Neutrophil (primary cell): Measurements from ENCODE around the gene TMEM114.

Experiments
- H3K27ac ChIP-seq: fragments of 200-600 bp; sonication (generic); 2 replicates; pipeline ENCODE4 v1.5.1; 2016; ENCODE audit warnings: mild to moderate bottlenecking, moderate library complexity
- H3K27me3 ChIP-seq: fragments of 200-600 bp; sonication (generic); 2 replicates; pipeline ENCODE4 v1.6.0; 2016; ENCODE audit warnings: mild to moderate bottlenecking
- H3K36me3 ChIP-seq: fragments of 200-600 bp; sonication (generic); 2 replicates; pipeline ENCODE4 v1.5.1; 2017
- H3K4me1 ChIP-seq, 2 experiments: fragments of 200-600 bp in 1 of 2; sonication (generic) in 1 of 2; 1 replicate in 1 of 2; 2 replicates in 1 of 2; pipeline versions ENCODE4 v1.5.1 to v1.6.1; 2013 to 2016; ENCODE audit warnings: low read depth in 1 of 2, low read length in 1 of 2, mild to moderate bottlenecking in 1 of 2, moderate library complexity in 1 of 2; ENCODE audit not compliant: control insufficient read depth in 1 of 2, insufficient read depth in 1 of 2
- H3K4me3 ChIP-seq, 2 experiments: fragments of 200-600 bp in 1 of 2; sonication (generic) in 1 of 2; 1 replicate in 1 of 2; 2 replicates in 1 of 2; pipeline ENCODE4 v1.5.1; 2013 to 2016; ENCODE audit warnings: low read depth in 1 of 2, low read length in 1 of 2, mild to moderate bottlenecking in 1 of 2, moderate library complexity in 1 of 2
- H3K9me3 ChIP-seq: fragments of 200-600 bp; sonication (generic); 2 replicates; pipeline ENCODE4 v1.5.1; 2016
- TF ChIP-seq, protein P1 (sequence below): fragments of 200-600 bp; sonication (generic); IDR thresholded peaks from 2 replicates; pipeline ENCODE4 v1.5.1; 2016; ENCODE audit warnings: antibody characterized with exemption

Gene TMEM114

DNA sequence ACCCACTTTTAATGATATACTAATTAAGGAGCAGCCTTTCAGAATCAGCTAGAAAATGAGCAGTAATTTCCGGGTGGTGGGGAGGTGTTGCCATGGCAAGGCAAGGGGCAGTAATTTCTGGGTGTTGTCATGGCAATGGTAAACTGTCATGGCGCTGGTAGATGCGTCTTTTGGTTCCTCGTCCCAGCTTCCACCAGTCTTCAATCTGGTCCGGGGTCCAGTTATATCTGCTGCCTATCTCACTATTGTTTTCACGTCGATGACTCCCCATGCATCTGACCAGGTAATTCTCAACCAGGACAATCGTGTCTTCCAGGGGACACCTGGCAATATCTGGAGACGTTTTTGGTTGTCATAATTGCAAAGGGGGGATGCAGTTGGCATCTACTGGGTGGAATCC, 34.9 kb downstream of the TMEM114 start:
- TF ChIP-seq, protein P1, sequence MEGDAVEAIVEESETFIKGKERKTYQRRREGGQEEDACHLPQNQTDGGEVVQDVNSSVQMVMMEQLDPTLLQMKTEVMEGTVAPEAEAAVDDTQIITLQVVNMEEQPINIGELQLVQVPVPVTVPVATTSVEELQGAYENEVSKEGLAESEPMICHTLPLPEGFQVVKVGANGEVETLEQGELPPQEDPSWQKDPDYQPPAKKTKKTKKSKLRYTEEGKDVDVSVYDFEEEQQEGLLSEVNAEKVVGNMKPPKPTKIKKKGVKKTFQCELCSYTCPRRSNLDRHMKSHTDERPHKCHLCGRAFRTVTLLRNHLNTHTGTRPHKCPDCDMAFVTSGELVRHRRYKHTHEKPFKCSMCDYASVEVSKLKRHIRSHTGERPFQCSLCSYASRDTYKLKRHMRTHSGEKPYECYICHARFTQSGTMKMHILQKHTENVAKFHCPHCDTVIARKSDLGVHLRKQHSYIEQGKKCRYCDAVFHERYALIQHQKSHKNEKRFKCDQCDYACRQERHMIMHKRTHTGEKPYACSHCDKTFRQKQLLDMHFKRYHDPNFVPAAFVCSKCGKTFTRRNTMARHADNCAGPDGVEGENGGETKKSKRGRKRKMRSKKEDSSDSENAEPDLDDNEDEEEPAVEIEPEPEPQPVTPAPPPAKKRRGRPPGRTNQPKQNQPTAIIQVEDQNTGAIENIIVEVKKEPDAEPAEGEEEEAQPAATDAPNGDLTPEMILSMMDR: no peak
- Histone ChIP-seq H3K9me3 (no peaks in the 10 kb centered on the region), H3K27me3 (peaks cover 40% of the 10 kb centered on the region), H3K4me3 (no peak overlapping the region), H3K36me3 (no peaks in the 10 kb centered on the region), H3K4me1 (no peaks in the 10 kb centered on the region), H3K27ac (no peak overlapping the region)

DNA sequence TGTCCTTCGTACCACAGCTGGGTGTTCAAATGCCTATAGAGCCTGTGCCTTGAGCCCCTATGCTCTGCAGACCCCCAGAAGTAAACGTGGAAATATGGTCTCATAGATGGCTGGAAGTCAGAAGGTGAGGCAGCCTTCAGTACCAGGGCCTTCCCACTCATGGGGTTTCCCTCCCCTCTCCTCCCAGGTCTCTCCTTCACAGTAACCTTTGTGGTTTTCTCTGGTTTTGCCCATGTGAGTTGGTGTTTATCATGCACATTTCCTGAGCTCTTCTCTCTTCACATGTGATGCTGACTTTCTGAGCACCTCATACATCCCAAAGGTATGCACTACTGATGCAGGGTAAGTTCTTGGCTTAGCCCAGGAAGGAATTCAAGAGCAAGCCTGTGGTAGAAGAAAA, 35.4 kb downstream of the TMEM114 start:
- H3K27me3 ChIP-seq: peaks cover 40% of the 10 kb centered on the region
- H3K9me3 ChIP-seq: no peaks in the 10 kb centered on the region
- no peaks in the 10 kb centered on the region for H3K4me1 ChIP-seq
- H3K36me3 ChIP-seq: no peaks in the 10 kb centered on the region
- no peak overlapping the region for H3K27ac ChIP-seq
- TF ChIP-seq, protein P1: no peak
- no peak overlapping the region for H3K4me3 ChIP-seq

DNA sequence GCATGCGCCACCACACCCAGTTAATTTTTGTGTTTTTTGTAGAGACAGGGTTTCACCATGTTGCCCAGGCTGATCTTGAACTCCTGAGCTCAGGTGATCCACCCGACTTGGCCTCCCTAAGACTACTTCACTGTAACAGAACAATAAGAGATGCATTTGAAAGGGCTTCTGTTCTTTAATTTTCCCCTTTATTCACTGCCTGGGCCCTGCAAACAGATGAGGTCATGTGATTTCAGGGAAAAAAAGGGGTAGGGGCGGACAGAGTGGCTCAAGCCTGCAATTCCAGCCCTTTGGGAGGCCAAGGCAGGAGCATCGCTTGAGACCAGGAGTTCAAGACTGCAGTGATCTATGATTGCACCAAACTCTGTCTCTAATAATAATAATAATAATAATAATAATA, 36.3 kb downstream of the TMEM114 start:
- no peaks in the 10 kb centered on the region for H3K36me3 ChIP-seq
- no peak overlapping the region for H3K4me3 ChIP-seq
- no peak overlapping the region for H3K27ac ChIP-seq
- H3K4me1 ChIP-seq: no peaks in the 10 kb centered on the region
- no peaks in the 10 kb centered on the region for H3K9me3 ChIP-seq
- H3K27me3 ChIP-seq: peaks cover 36% of the 10 kb centered on the region
- TF ChIP-seq, protein P1: no peak

DNA sequence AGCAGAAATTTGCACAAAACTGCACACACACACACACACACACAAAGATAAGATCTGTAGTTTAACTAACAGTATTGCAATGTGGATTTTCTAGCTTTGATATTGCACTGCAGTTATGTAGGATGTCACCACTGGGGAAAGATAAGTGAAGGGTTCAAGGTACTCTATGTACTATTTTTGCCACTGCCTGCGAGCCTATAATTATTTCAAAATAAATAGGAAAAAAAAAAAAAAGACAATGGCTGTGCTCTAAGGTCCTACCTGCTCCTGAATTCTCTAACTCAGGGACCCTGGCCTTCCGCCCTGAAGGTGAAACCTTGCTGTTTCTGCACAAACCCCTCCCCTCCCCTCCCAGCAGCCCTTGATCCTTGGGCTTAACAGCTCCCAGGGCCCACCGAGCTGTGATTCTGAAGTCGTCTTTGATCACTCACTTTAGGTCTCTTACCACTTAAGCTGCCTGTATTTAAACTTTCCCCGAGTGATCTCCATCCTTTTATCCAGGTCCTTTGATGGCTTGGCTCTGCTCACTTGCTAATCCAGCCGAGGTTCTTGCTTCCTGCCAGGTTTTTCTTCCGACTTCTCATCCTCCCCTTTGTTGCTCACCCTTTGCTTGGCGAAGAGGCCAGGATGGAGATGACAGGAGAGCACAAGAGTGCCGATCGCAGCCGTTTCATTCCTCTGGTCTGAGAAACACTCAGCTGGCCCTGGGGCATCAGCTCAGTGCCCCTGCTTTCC, 37.7 kb downstream of the TMEM114 start:
- H3K4me1 ChIP-seq: no peaks in the 10 kb centered on the region
- H3K9me3 ChIP-seq: no peaks in the 10 kb centered on the region
- no peak overlapping the region for H3K4me3 ChIP-seq
- TF ChIP-seq, protein P1: no peak
- no peaks in the 10 kb centered on the region for H3K36me3 ChIP-seq
- H3K27ac ChIP-seq: no peak overlapping the region
- H3K27me3 ChIP-seq: peaks cover 36% of the 10 kb centered on the region

DNA sequence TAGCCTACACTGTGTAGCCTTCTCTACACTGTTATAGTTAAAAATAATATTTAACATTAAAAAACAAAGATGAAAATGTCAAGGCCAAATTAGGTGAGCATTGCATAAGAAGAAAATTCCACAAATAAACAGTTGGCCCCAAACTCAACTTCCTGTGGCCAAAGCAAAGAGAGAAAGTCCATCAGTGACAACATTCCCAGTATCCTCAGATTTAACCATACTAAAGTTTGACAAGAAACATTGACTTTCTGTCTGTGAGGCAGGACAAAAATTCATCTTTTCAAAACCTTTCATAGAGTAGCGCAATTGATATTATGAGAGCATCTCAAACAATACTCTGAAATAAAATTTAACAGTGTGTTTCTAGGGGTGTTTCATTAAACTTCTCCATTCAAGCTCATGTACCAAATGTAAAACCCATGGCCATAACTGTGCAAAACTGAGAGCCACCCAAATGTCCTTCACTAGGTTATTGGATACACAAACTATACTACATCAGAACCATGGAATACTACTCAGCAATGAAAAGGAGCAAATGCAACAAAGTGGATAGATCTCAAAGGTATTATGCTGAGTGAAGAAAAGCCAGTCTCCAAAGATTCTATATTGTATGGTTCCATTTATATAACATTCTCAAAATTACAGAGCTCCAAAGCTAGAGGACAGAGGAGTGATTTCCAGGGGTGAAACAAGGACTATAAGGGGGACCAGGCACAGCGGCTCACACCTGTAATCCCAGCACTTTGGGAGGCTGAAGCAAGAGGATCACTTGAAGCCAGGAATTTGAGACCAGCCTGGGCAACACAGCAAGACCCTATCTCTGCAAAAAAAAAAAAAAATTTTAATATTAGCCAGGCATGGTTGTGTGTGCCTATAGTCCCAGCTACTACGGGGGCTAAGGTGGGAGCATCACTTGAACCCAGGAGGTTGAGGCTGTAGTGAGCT, 38.7 kb downstream of the TMEM114 start:
- H3K4me3 ChIP-seq: no peak overlapping the region
- TF ChIP-seq, protein P1: no peak
- H3K4me1 ChIP-seq: no peaks in the 10 kb centered on the region
- H3K27me3 ChIP-seq: peaks cover 36% of the 10 kb centered on the region
- no peak overlapping the region for H3K27ac ChIP-seq
- no peaks in the 10 kb centered on the region for H3K36me3 ChIP-seq
- H3K9me3 ChIP-seq: no peaks in the 10 kb centered on the region
